DND-41 (cell line): ENCODE measurements around the gene CDYL.

ENCODE experiments used
- ATAC-seq: fragments of 200-7000 bp; cut with Tn5 transposase; 3 replicates; pipeline ENCODE4 v1.9.1; 2021; ENCODE audit warnings: low read depth; ENCODE audit not compliant: insufficient read depth
- DNase-seq: peaks from one replicate; pipeline ENCODE4 v3.0.0-alpha.2; 2020
- H2AFZ ChIP-seq: 2 replicates; pipeline ENCODE4 v1.6.0; 2012; ENCODE audit warnings: low read depth, low read length
- H3K27ac ChIP-seq: 2 replicates; pipeline ENCODE4 v1.5.1; 2012; ENCODE audit warnings: low read length, inconsistent platforms
- H3K27me3 ChIP-seq: fragments of 200-600 bp; sonication (generic); 2 replicates; pipeline ENCODE4 v1.6.0; 2012; ENCODE audit warnings: low read length, mild to moderate bottlenecking, inconsistent platforms; ENCODE audit not compliant: insufficient read depth, poor library complexity
- H3K36me3 ChIP-seq: 2 replicates; pipeline ENCODE4 v1.5.1; 2012; ENCODE audit warnings: low read length, inconsistent platforms; ENCODE audit not compliant: insufficient read depth
- H3K4me1 ChIP-seq: 2 replicates; pipeline ENCODE4 v1.5.1; 2012; ENCODE audit warnings: mild to moderate bottlenecking, low read length; ENCODE audit not compliant: insufficient read depth
- H3K4me2 ChIP-seq: 2 replicates; pipeline ENCODE4 v1.6.0; 2012; ENCODE audit warnings: mild to moderate bottlenecking, moderate library complexity, low read length, inconsistent platforms; ENCODE audit not compliant: insufficient read depth
- H3K4me3 ChIP-seq, 2 experiments: fragments of 200-600 bp in 1 of 2; shearing (Covaris generic) in 1 of 2; 2 replicates each; pipeline ENCODE4 v1.5.1; 2012 to 2016; ENCODE audit warnings: inconsistent platforms in 2 of 2, low read length in 2 of 2, mild to moderate bottlenecking in 2 of 2, low read depth in 1 of 2, moderate library complexity in 1 of 2
- H3K79me2 ChIP-seq: 2 replicates; pipeline ENCODE4 v1.6.0; 2012; ENCODE audit warnings: low read length, inconsistent platforms; ENCODE audit not compliant: insufficient read depth
- H3K9ac ChIP-seq: 2 replicates; pipeline ENCODE4 v1.6.0; 2012; ENCODE audit warnings: low read depth, mild to moderate bottlenecking, inconsistent platforms, low read length, moderate library complexity
- H3K9me3 ChIP-seq: 2 replicates; pipeline ENCODE4 v1.5.1; 2012; ENCODE audit warnings: low read length, moderate library complexity, mild to moderate bottlenecking, inconsistent platforms; ENCODE audit not compliant: insufficient read depth, severe bottlenecking
- H4K20me1 ChIP-seq: 2 replicates; pipeline ENCODE4 v1.6.0; 2012; ENCODE audit warnings: low read length; ENCODE audit not compliant: insufficient read depth
- EZH2 ChIP-seq: IDR thresholded peaks from 3 replicates; pipeline ENCODE4 v1.6.1; 2012; ENCODE audit warnings: borderline replicate concordance, low read depth, mild to moderate bottlenecking, moderate library complexity, low read length, inconsistent platforms; ENCODE audit not compliant: severe bottlenecking
- TF ChIP-seq, protein P1 (sequence below): IDR thresholded peaks from 2 replicates; pipeline ENCODE4 v1.5.1; 2012; ENCODE audit warnings: borderline replicate concordance, low read length, moderate library complexity, mild to moderate bottlenecking; ENCODE audit not compliant: poor library complexity, severe bottlenecking; ENCODE audit errors: extremely low read depth

CDYL gene

DNA sequence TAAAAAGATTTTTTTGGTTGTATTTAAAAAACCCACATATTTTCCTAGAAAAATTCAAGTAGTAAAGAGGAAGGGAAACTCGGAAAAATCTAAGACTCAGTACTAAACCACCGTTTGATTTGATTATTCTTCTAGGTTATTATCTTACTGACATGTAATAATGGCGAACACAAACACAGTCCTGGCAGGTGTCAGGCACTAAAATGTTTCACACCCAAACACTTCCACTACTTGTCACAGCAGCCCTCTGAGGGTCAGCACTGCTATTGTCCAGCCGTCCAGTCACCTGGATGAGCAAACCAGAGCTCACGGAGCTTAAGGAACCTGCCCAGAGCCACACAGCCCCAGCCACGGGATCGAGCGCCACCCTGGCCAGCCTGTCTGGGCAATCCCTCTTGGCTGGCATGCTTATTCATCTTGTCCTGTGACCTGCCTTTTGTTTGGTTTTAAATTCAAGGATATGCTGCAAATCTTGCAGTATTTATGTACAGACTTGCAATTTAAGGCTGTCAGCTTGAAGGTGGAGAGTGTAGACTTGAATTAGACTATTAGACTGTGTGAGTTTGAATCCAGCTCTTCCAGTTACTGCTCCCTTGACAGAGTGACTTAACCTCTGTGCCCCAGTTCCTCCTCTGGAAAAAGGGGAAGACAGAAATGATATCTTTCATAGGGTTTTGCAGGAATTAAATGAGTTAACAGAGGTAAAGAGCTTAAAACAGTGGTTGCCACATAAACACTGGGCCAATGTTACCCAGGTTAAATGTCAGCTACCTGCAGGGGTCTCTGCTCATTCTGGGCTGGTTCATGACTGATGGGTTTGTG is 82.2 kb downstream of the CDYL start:
- peaks cover 3% of the 10 kb centered on the region; the same call in 1 of the 2 replicates for H3K79me2 ChIP-seq
- H3K4me2 ChIP-seq = no peak overlapping the region
- DNase-seq = no peak
- H4K20me1 ChIP-seq = peaks cover 21% of the 10 kb centered on the region
- H3K4me1 ChIP-seq = no peaks in the 10 kb centered on the region
- no peak overlapping the region for H3K27ac ChIP-seq
- no peak overlapping the region for H2AFZ ChIP-seq
- no peaks in the 10 kb centered on the region for H3K27me3 ChIP-seq
- H3K36me3 ChIP-seq = no peaks in the 10 kb centered on the region
- no peak overlapping the region for H3K4me3 ChIP-seq
- H3K9ac ChIP-seq = no peak overlapping the region
- ATAC-seq = no peak
- no peaks in the 10 kb centered on the region for H3K9me3 ChIP-seq
- TF ChIP-seq, protein P1, sequence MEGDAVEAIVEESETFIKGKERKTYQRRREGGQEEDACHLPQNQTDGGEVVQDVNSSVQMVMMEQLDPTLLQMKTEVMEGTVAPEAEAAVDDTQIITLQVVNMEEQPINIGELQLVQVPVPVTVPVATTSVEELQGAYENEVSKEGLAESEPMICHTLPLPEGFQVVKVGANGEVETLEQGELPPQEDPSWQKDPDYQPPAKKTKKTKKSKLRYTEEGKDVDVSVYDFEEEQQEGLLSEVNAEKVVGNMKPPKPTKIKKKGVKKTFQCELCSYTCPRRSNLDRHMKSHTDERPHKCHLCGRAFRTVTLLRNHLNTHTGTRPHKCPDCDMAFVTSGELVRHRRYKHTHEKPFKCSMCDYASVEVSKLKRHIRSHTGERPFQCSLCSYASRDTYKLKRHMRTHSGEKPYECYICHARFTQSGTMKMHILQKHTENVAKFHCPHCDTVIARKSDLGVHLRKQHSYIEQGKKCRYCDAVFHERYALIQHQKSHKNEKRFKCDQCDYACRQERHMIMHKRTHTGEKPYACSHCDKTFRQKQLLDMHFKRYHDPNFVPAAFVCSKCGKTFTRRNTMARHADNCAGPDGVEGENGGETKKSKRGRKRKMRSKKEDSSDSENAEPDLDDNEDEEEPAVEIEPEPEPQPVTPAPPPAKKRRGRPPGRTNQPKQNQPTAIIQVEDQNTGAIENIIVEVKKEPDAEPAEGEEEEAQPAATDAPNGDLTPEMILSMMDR = no peak
- no peak for TF ChIP-seq EZH2

DNA sequence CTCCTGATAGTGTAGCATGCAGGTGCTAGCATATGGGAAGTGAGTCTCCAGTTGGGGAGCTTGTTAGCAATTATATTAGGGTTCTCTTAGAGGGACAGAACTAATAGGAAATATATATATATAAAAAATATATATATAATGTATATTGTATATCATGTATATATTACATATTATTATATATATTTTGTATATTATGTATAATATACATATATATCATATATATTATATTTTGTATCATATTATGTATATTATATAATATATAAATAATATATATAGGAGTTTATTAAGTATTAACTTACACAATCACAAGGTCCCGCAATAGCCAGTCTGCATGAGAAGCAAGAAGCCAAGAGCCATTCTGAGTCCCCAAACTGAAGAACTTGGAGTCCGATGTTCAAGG is 84.2 kb downstream of the CDYL start:
- Histone ChIP-seq H3K36me3 (no peaks in the 10 kb centered on the region), H3K79me2 (no peaks in the 10 kb centered on the region), H3K9ac (no peak overlapping the region), H4K20me1 (peaks cover 8% of the 10 kb centered on the region; the same call in 1 of the 2 replicates), H2AFZ (no peak overlapping the region), H3K27me3 (no peaks in the 10 kb centered on the region), H3K4me2 (no peak overlapping the region), H3K9me3 (no peaks in the 10 kb centered on the region), H3K4me1 (no peaks in the 10 kb centered on the region), H3K4me3 (no peak overlapping the region), H3K27ac (no peak overlapping the region)
- TF ChIP-seq EZH2 = no peak
- TF ChIP-seq, protein P1 = no peak
- DNase-seq = no peak
- ATAC-seq = no peak

DNA sequence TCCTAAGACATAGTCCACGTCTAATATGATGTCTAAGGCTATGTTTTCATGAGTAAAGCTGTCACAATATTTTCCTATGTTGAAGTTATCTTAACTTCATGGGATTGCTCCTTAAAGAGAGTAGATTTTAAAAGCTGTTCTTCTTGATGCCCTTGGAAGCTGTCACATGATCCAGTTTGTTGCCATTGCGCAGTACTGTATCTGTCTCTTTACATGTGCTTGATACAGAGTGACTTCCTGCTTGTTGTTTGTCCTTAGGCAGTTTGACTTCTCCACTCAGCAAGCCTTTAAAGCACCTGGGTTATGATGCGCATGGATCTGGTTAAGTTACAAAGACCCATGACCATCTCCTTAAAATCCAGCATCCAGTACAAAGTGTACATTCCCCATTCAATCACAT is 85.4 kb downstream of the CDYL start:
- no peaks in the 10 kb centered on the region for H3K36me3 ChIP-seq
- H3K27ac ChIP-seq = no peak overlapping the region
- ATAC-seq (no peak), DNase-seq (no peak)
- no peaks in the 10 kb centered on the region for H3K9me3 ChIP-seq
- no peak overlapping the region for H2AFZ ChIP-seq
- TF ChIP-seq, protein P1 = no peak
- no peak for TF ChIP-seq EZH2
- H3K4me1 ChIP-seq = no peaks in the 10 kb centered on the region
- H3K27me3 ChIP-seq = no peaks in the 10 kb centered on the region
- H3K4me2 ChIP-seq = no peak overlapping the region
- no peaks in the 10 kb centered on the region for H3K79me2 ChIP-seq
- 0 out of 2 replicates have a peak, but pooled peaks cover 3% of the 10 kb centered on the region for H4K20me1 ChIP-seq
- no peak overlapping the region for H3K9ac ChIP-seq
- no peak overlapping the region for H3K4me3 ChIP-seq
